Measurements from ENCODE around the gene ZDHHC11B.
"Not testable (repeated sequence)": the region's sequence is repeated elsewhere in the genome, so short reads cannot be mapped to it uniquely, and the experiment has no call there.

GRCh38 chr5:825544-825943 is 41.0 kb upstream of the ZDHHC11B start:
- not testable (repeated sequence) for TF ChIP-seq POLR2A (IDR thresholded peaks at IDR 0.05)
- TF ChIP-seq, protein P1, sequence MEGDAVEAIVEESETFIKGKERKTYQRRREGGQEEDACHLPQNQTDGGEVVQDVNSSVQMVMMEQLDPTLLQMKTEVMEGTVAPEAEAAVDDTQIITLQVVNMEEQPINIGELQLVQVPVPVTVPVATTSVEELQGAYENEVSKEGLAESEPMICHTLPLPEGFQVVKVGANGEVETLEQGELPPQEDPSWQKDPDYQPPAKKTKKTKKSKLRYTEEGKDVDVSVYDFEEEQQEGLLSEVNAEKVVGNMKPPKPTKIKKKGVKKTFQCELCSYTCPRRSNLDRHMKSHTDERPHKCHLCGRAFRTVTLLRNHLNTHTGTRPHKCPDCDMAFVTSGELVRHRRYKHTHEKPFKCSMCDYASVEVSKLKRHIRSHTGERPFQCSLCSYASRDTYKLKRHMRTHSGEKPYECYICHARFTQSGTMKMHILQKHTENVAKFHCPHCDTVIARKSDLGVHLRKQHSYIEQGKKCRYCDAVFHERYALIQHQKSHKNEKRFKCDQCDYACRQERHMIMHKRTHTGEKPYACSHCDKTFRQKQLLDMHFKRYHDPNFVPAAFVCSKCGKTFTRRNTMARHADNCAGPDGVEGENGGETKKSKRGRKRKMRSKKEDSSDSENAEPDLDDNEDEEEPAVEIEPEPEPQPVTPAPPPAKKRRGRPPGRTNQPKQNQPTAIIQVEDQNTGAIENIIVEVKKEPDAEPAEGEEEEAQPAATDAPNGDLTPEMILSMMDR (IDR thresholded peaks at IDR 0.05) = not testable (repeated sequence)
